Measurements from ENCODE around the gene ANO5.

- TF ChIP-seq CTCF (IDR thresholded peaks at IDR 0.05): no peak
- no peak for TF ChIP-seq POLR2A (IDR thresholded peaks at IDR 0.05; ENCODE audit: low read depth)
These were observed 19.4 kb upstream of the ANO5 start for GRCh38 chr11:22173532-22173931.

Measured in esophagus muscularis mucosa (tissue), 3 donors.